ENCODE results near the gene MYO7A. TPM values are rescaled to one million over a fixed set of nuclear protein-coding genes. Genes with fewer than 3 reads are reported as not detected.

MYO7A gene
- total and polyA plus RNA-seq, 2 donors (not counting 3 experiments of a cell fraction or from before 2014, with no cell fraction given), result 1.3 to 3.6 TPM

GRCh38 chr11:77189588-77190210 lies 61.7 kb downstream of the MYO7A start:
- Histone ChIP-seq H3K79me2 (ENCODE audit: control insufficient read depth, insufficient read depth, low read length) (no peaks in the 10 kb centered on the region), H3K9me1 (replicated peaks; ENCODE audit: control insufficient read depth, extremely low read depth, insufficient read depth, low read length) (no peaks in the 10 kb centered on the region), H3K9me3 (replicated peaks; ENCODE audit: control insufficient read depth, insufficient read depth, low read length) (no peaks in the 10 kb centered on the region), H3K4me3 (replicated peaks in 1 of 3; ENCODE audit: insufficient read depth in 1 of 3, low read depth in 1 of 3, low read length in 3 of 3) (no peak overlapping the region), H3K27ac (ENCODE audit: insufficient read depth, low read depth, low read length) (no peak overlapping the region), H3K27me3 (ENCODE audit: control insufficient read depth in 2 of 2, insufficient read depth in 2 of 2, low read length in 2 of 2) (no peaks in the 10 kb centered on the region), H3K36me3 (ENCODE audit: control insufficient read depth in 2 of 2, extremely low read depth in 1 of 2, insufficient read depth in 2 of 2, low read length in 2 of 2) (no peaks in the 10 kb centered on the region), H3K4me2 (ENCODE audit: insufficient read depth, low read length) (no peak overlapping the region), H4K20me1 (replicated peaks; ENCODE audit: control insufficient read depth, extremely low read depth, insufficient read depth, low read length) (no peaks in the 10 kb centered on the region), H3K9ac (replicated peaks; ENCODE audit: extremely low read depth, insufficient read depth, low read length) (no peak overlapping the region), H3K4me1 (ENCODE audit: control insufficient read depth, extremely low read depth, insufficient read depth, low read length) (no peaks in the 10 kb centered on the region), H2AFZ (ENCODE audit: low read depth, low read length) (no peak overlapping the region)
- intact Hi-C loops (cut with micrococcal nuclease), result loop anchor here (10.0 kb wide), 1 partner anchor 285 kb away; the partner anchor contains the start of gene PAK1
- DNase-seq (ENCODE audit: low read depth, low spot score) (no peak), FAIRE-seq (no peak)
- CTCF ChIA-PET, result interaction anchor here (1.1 to 8.3 kb wide), 9 partner anchors 15 to 430 kb away, joined by 3 to 309 read pairs (median 5); partner anchors contain the start of gene MYO7A
- POLR2A ChIA-PET, result no interaction called here
- dilution Hi-C loops (cut with MboI; ENCODE audit: extremely low pct_ligation_motif_present, low sequenced_read_pairs), result no loop called here
- TF ChIP-seq GATA2 (IDR thresholded peaks at IDR 0.05; ENCODE audit: insufficient read depth, insufficient read length, low read depth, low read length) (no peak), POLR2A (IDR thresholded peaks at IDR 0.05; ENCODE audit: low read depth, low read length) (no peak), POLR2AphosphoS5 (IDR thresholded peaks at IDR 0.05; ENCODE audit: insufficient read depth, low read depth, low read length) (no peak), MAX (IDR thresholded peaks at IDR 0.05; ENCODE audit: insufficient read depth, insufficient read length) (no peak), JUN (IDR thresholded peaks at IDR 0.05; ENCODE audit: borderline replicate concordance, insufficient read depth, insufficient read length, low read depth) (no peak), EZH2 (IDR thresholded peaks at IDR 0.05; ENCODE audit: borderline replicate concordance, low read depth, low read length, severe bottlenecking) (no peak), FOS (IDR thresholded peaks at IDR 0.05; ENCODE audit: borderline replicate concordance, insufficient read depth, low read length) (no peak), MYC (IDR thresholded peaks at IDR 0.05; ENCODE audit: low read depth, low read length) (no peak)
- no TSS peak for BruUV-seq (replicated peaks)

All from endothelial cell of umbilical vein (primary cell).